Kidney (tissue), 14 donors: ENCODE data around the gene ACTA1. TPM values are rescaled to one million over a fixed set of nuclear protein-coding genes. Genes with fewer than 3 reads are reported as not detected.

ENCODE experiments used
- DNase-seq, 5 donors: peaks; one replicate each; pipeline ENCODE4 v3.0.0-alpha.2; 2013 to 2020
- FAIRE-seq: peaks from 2 replicates; lab custom pipeline; 2012; peaks lifted over from hg19 to GRCh38; lab: Jason Lieb, UNC
- H3K27ac ChIP-seq, 2 donors: one replicate each; pipeline ENCODE4 v1.7.0; 2013; ENCODE audit warnings: low read depth in 2 of 2, low read length in 2 of 2, inconsistent platforms in 1 of 2
- H3K27me3 ChIP-seq: one replicate; pipeline ENCODE4 v1.7.1; 2013; ENCODE audit warnings: low read length, inconsistent platforms; ENCODE audit not compliant: control insufficient read depth, insufficient read depth
- H3K36me3 ChIP-seq, 3 donors: one replicate each; pipeline versions ENCODE4 v1.7.0 to v1.7.1; 2013; ENCODE audit warnings: low read length in 3 of 3, control low read depth in 1 of 3, inconsistent platforms in 1 of 3; ENCODE audit not compliant: insufficient read depth in 3 of 3, control insufficient read depth in 2 of 3
- H3K4me1 ChIP-seq, 3 donors: one replicate each; pipeline versions ENCODE4 v1.7.0 to v1.7.1; 2013; ENCODE audit warnings: low read length in 3 of 3, inconsistent platforms in 1 of 3, low read depth in 1 of 3; ENCODE audit not compliant: control insufficient read depth in 2 of 3, insufficient read depth in 2 of 3
- H3K4me3 ChIP-seq, 3 donors: one replicate each; pipeline versions ENCODE4 v1.7.0 to v1.8.1; 2013; ENCODE audit warnings: low read length in 3 of 3, control low read depth in 1 of 3, inconsistent platforms in 1 of 3
- H3K9ac ChIP-seq, 3 donors: one replicate each; pipeline versions ENCODE4 v1.7.0 to v1.7.1; 2013; ENCODE audit warnings: low read length in 3 of 3, control low read depth in 1 of 3, inconsistent platforms in 1 of 3
- H3K9me3 ChIP-seq, 3 donors: one replicate each; pipeline versions ENCODE4 v1.7.0 to v1.7.1; 2013; ENCODE audit warnings: low read length in 3 of 3, control low read depth in 1 of 3, inconsistent platforms in 1 of 3; ENCODE audit not compliant: control insufficient read depth in 2 of 3, insufficient read depth in 1 of 3
- intact Hi-C: fragments of 100-400 bp; cut with DNase I; formaldehyde crosslinking; loops from one replicate; pipeline ENCODE4 v1.11.1; 2022
- polyA plus RNA-seq: library from polyadenylated mRNA; stranded (reverse); fragments of 350-450 nt; fragmentation: Illumina TruSeq; extraction: RNeasy Lipid Tissue Mini Kit (QIAGEN cat#74804); gene quantifications from one replicate; pipeline ENCODE4 v1.2.3, GENCODE V29; 2014; ENCODE audit warnings: low read depth, low replicate concordance; ENCODE audit not compliant: insufficient read depth
- total RNA-seq: library from RNA; stranded (reverse); fragmentation: NEBNext Ultra II Directional; extraction: Animal tissue kit (Norgen Biotek cat#: 25700); gene quantifications from one replicate; pipeline ENCODE4 v1.2.1, GENCODE V29; 2021
- TF ChIP-seq, protein P1 (sequence below): IDR thresholded peaks from 3 replicates; pipeline ENCODE4 v1.5.1; 2012; ENCODE audit warnings: mild to moderate bottlenecking, moderate library complexity, borderline replicate concordance; ENCODE audit not compliant: insufficient read depth; ENCODE audit errors: extremely low read depth
- donor health status: control.
- donor health status: control.
- donor health status: control.
- donor health status: control.
- donor health status: control.
- donor health status: DM: yes; HTN: yes; CAD: no.
- donor health status: Normal renal cell carcinoma (clear cell type).

ACTA1 gene
- total and polyA plus RNA-seq, 2 donors from 2014 or later, result 1.2 TPM; not detected in 1

DNA sequence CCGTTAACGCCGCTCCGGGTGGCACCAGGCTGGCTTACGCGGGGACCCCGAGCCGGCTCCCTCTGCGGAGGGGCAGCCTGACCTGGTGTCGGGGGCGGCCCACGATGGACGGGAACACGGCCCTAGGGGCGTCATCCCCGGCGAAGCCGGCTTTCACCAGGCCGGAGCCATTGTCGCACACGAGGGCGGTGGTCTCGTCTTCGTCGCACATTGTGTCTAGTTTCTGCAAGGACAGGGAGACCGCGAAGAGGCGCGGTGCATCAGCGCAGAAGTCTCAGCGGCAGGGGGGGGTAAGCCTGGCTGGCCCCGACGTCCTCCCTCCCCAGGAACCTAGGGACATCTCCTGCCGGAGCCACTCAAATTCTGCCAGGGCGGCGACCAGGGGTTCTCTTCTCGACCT, 989 bp downstream of the ACTA1 start:
- Histone ChIP-seq H3K4me1 (peaks cover 0 to 4% (median 0%) of the 10 kb centered on the region in 3 donors), H3K9ac (no peak overlapping the region), H3K4me3 (no peak overlapping the region), H3K27me3 (peaks cover 38% of the 10 kb centered on the region), H3K36me3 (no peaks in the 10 kb centered on the region), H3K27ac (no peak overlapping the region), H3K9me3 (no peaks in the 10 kb centered on the region)
- TF ChIP-seq, protein P1, sequence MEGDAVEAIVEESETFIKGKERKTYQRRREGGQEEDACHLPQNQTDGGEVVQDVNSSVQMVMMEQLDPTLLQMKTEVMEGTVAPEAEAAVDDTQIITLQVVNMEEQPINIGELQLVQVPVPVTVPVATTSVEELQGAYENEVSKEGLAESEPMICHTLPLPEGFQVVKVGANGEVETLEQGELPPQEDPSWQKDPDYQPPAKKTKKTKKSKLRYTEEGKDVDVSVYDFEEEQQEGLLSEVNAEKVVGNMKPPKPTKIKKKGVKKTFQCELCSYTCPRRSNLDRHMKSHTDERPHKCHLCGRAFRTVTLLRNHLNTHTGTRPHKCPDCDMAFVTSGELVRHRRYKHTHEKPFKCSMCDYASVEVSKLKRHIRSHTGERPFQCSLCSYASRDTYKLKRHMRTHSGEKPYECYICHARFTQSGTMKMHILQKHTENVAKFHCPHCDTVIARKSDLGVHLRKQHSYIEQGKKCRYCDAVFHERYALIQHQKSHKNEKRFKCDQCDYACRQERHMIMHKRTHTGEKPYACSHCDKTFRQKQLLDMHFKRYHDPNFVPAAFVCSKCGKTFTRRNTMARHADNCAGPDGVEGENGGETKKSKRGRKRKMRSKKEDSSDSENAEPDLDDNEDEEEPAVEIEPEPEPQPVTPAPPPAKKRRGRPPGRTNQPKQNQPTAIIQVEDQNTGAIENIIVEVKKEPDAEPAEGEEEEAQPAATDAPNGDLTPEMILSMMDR, result no peak
- DNase-seq, result peak in 1 of 5 donors; percentile 52
- FAIRE-seq, result no peak
- intact Hi-C loops, result no loop called here

DNA sequence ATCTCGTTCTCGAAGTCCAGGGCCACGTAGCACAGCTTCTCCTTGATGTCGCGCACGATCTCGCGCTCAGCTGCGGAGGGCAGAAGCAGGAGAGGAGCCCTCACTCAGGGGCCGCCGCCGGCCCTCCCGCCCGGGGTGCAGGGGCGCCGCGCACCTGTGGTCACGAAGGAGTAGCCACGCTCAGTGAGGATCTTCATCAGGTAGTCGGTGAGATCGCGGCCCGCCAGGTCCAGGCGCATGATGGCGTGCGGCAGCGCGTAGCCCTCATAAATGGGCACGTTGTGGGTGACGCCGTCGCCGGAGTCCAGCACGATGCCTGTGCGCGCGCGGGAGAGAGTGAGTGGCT, 1.8 kb downstream of the ACTA1 start:
- TF ChIP-seq, protein P1, result no peak
- Histone ChIP-seq H3K27me3 (peaks cover 38% of the 10 kb centered on the region), H3K4me1 (peaks cover 0 to 4% (median 0%) of the 10 kb centered on the region in 3 donors), H3K36me3 (no peaks in the 10 kb centered on the region), H3K27ac (no peak overlapping the region), H3K9me3 (no peaks in the 10 kb centered on the region), H3K9ac (no peak overlapping the region), H3K4me3 (no peak overlapping the region)
- intact Hi-C loops, result no loop called here
- FAIRE-seq, result no peak
- peak in 2 of 5 donors; percentile 35 to 71 for DNase-seq

- FAIRE-seq, result no peak
- Histone ChIP-seq H3K9ac (no peak overlapping the region), H3K27me3 (peaks cover 38% of the 10 kb centered on the region), H3K4me3 (no peak overlapping the region), H3K4me1 (peaks cover 0 to 4% (median 0%) of the 10 kb centered on the region in 3 donors), H3K27ac (no peak overlapping the region), H3K36me3 (no peaks in the 10 kb centered on the region), H3K9me3 (no peaks in the 10 kb centered on the region)
- TF ChIP-seq, protein P1, result no peak
- DNase-seq, result peak in 2 of 5 donors; percentile 35 to 55
- intact Hi-C loops, result no loop called here
These were observed 2.4 kb downstream of the ACTA1 start for GRCh38 chr1:229431284-229432115.
